Endothelial cell (in vitro differentiated cells): ENCODE data around the gene CACNA1C. TPM values are rescaled to one million over a fixed set of nuclear protein-coding genes. Genes with fewer than 3 reads are reported as not detected.

Source experiments
- DNase-seq: peaks from one replicate; pipeline ENCODE4 v3.0.0; 2021; ENCODE audit warnings: low spot score
- H3K27ac Mint-ChIP-seq: one replicate; pipeline ENCODE4 v1.8.0; 2021; ENCODE audit warnings: mixed read lengths, inconsistent platforms; ENCODE audit not compliant: unreplicated experiment
- H3K27me3 Mint-ChIP-seq: one replicate; pipeline ENCODE4 v1.8.0; 2021; ENCODE audit warnings: mild to moderate bottlenecking, moderate library complexity, mixed read lengths, inconsistent platforms; ENCODE audit not compliant: unreplicated experiment
- H3K36me3 Mint-ChIP-seq: one replicate; pipeline ENCODE4 v1.8.0; 2021; ENCODE audit warnings: mild to moderate bottlenecking, low read depth, mixed read lengths, inconsistent platforms; ENCODE audit not compliant: unreplicated experiment
- H3K4me1 Mint-ChIP-seq: one replicate; pipeline ENCODE4 v1.8.0; 2021; ENCODE audit warnings: mild to moderate bottlenecking, mixed read lengths, inconsistent platforms; ENCODE audit not compliant: unreplicated experiment
- H3K4me3 Mint-ChIP-seq: one replicate; pipeline ENCODE4 v1.8.0; 2021; ENCODE audit warnings: mild to moderate bottlenecking, mixed read lengths, inconsistent platforms; ENCODE audit not compliant: unreplicated experiment
- H3K9me3 Mint-ChIP-seq: one replicate; pipeline ENCODE4 v1.8.0; 2021; ENCODE audit warnings: mixed read lengths, inconsistent platforms; ENCODE audit not compliant: unreplicated experiment
- CTCF ChIP-seq: fragments of 200-600 bp; sonication (generic); IDR thresholded peaks from one replicate; pipeline ENCODE4 v1.5.0; 2021; ENCODE audit warnings: antibody characterized with exemption; ENCODE audit not compliant: unreplicated experiment
- total RNA-seq: library from RNA; stranded (reverse); fragmentation: NEBNext Ultra II Directional; extraction: Animal tissue kit (Norgen Biotek cat#: 25700); gene quantifications from one replicate; pipeline ENCODE4 v1.2.1, GENCODE V29; 2021; ENCODE audit not compliant: unreplicated experiment

CACNA1C gene
- total RNA-seq, 1 donor from 2014 or later = 11.1 TPM

- no peaks in the 10 kb centered on the region for H3K9me3 Mint-ChIP-seq
- TF ChIP-seq CTCF = no peak
- peaks cover 49% of the 10 kb centered on the region for H3K4me1 Mint-ChIP-seq
- DNase-seq = no peak
- H3K36me3 Mint-ChIP-seq = peaks cover 5% of the 10 kb centered on the region
- no peak overlapping the region for H3K27ac Mint-ChIP-seq
- H3K4me3 Mint-ChIP-seq = no peak overlapping the region
- H3K27me3 Mint-ChIP-seq = peaks cover 4% of the 10 kb centered on the region
Observed at GRCh38 chr12:2617365-2617764, 564.6 kb downstream of the CACNA1C start.

DNA sequence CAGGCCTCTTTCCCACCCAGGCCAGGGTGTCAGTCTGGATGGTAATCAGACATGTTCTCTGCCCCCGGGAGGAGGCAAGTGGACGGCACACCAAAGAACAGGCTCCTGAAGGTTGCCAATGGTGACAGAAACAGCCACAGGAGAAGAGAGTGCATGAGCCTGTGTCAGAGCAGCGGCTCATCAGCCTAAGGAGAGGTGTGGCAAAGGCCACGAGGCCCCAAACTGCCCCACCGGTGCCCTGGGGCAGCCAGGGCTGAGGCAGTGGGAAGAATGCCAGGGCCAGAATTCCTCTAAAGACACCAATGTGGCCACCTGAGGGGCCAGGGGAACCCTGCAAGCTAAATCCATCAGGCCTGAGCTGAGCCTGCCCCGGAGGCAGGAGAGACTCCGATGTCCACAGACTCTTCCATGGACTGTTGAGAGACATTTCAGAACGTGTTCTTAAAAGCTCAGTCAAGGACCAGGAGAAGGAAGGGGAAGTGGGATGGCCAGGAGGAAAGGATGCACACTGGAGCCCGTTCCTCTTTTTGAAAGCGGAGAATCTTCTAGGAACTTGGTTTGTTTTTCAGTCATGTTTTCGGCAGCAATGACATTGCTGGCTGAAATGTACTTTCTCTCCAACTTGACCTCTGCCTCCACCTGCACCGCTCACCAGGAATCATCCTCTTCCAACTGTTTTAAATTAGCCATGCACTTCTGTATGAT is 565.7 kb downstream of the CACNA1C start:
- Mint-ChIP-seq H3K27ac (peak overlapping the region; percentile 50), H3K36me3 (peaks cover 5% of the 10 kb centered on the region), H3K9me3 (no peaks in the 10 kb centered on the region), H3K4me1 (peaks cover 38% of the 10 kb centered on the region), H3K4me3 (no peak overlapping the region), H3K27me3 (peaks cover 4% of the 10 kb centered on the region)
- TF ChIP-seq CTCF = no peak
- no peak for DNase-seq

GRCh38 chr12:2619136-2619535 is 566.3 kb downstream of the CACNA1C start:
- H3K27ac Mint-ChIP-seq = peak overlapping the region; percentile 50

DNA sequence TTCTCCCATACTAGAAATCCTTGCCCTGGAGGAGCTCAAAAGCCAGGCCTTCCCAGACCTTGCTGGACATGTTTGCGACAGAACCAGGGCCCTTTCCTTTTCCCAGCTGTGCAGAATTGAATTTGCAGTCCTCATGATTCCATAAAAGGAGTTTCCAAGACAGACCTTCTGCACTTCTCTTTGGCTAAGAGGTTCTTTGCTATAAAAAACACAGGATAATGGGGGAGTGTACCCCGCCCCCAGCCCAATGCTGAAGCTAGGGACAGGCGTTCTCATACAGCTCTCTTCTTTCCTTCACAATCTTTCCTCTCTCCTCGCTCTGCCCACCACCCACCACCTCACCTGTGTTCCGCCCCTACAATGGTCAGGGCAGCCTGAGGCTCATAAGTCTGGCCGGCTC is 569.7 kb downstream of the CACNA1C start:
- Mint-ChIP-seq H3K27ac (no peak overlapping the region), H3K27me3 (peaks cover 6% of the 10 kb centered on the region), H3K4me1 (peaks cover 41% of the 10 kb centered on the region), H3K4me3 (no peak overlapping the region), H3K36me3 (no peaks in the 10 kb centered on the region), H3K9me3 (no peaks in the 10 kb centered on the region)
- no peak for TF ChIP-seq CTCF
- DNase-seq = no peak

More at GRCh38 chr12:2619136-2619535, 566.3 kb downstream of the CACNA1C start:
- no peak for TF ChIP-seq CTCF
- H3K4me1 Mint-ChIP-seq = peaks cover 32% of the 10 kb centered on the region
- H3K36me3 Mint-ChIP-seq = peaks cover 5% of the 10 kb centered on the region
- H3K9me3 Mint-ChIP-seq = no peaks in the 10 kb centered on the region
- H3K27me3 Mint-ChIP-seq = peaks cover 4% of the 10 kb centered on the region
- no peak for DNase-seq
- no peak overlapping the region for H3K4me3 Mint-ChIP-seq

GRCh38 chr12:2623472-2623871 is 570.7 kb downstream of the CACNA1C start:
- Mint-ChIP-seq H3K9me3 (no peaks in the 10 kb centered on the region), H3K36me3 (no peaks in the 10 kb centered on the region), H3K27me3 (peaks cover 6% of the 10 kb centered on the region), H3K4me3 (no peak overlapping the region), H3K4me1 (peaks cover 46% of the 10 kb centered on the region), H3K27ac (no peak overlapping the region)
- no peak for TF ChIP-seq CTCF
- DNase-seq = no peak
